Muscle layer of colon (tissue), 2 donors: ENCODE data around the gene COX7A2L.
"Not testable (repeated sequence)": the region's sequence is repeated elsewhere in the genome, so short reads cannot be mapped to it uniquely, and the experiment has no call there.

Experiments used
- H3K27ac ChIP-seq: one replicate; pipeline ENCODE4 v1.7.0; 2013; ENCODE audit warnings: low read depth, mild to moderate bottlenecking, low read length, moderate library complexity
- H3K27me3 ChIP-seq, 2 donors: one replicate each; pipeline ENCODE4 v1.7.0; 2013; ENCODE audit warnings: low read length in 2 of 2, mild to moderate bottlenecking in 2 of 2; ENCODE audit not compliant: insufficient read depth in 2 of 2, control insufficient read depth in 1 of 2
- H3K36me3 ChIP-seq: one replicate; pipeline ENCODE4 v1.7.0; 2013; ENCODE audit warnings: mild to moderate bottlenecking, low read length; ENCODE audit not compliant: insufficient read depth
- H3K4me1 ChIP-seq: one replicate; pipeline ENCODE4 v1.7.0; 2013; ENCODE audit warnings: mild to moderate bottlenecking, low read length; ENCODE audit not compliant: insufficient read depth
- H3K4me3 ChIP-seq, 2 donors: one replicate each; pipeline ENCODE4 v1.7.0; 2013; ENCODE audit warnings: low read length in 2 of 2, low read depth in 1 of 2, mild to moderate bottlenecking in 1 of 2, moderate library complexity in 1 of 2
- H3K9ac ChIP-seq: one replicate; pipeline ENCODE4 v1.7.0; 2013; ENCODE audit warnings: low read length
- H3K9me3 ChIP-seq: one replicate; pipeline ENCODE4 v1.7.0; 2013; ENCODE audit warnings: mild to moderate bottlenecking, low read length
- donor health status: abdominal sarcoma.
- donor health status: Adenocarcinoma of cecum.

The COX7A2L gene

DNA sequence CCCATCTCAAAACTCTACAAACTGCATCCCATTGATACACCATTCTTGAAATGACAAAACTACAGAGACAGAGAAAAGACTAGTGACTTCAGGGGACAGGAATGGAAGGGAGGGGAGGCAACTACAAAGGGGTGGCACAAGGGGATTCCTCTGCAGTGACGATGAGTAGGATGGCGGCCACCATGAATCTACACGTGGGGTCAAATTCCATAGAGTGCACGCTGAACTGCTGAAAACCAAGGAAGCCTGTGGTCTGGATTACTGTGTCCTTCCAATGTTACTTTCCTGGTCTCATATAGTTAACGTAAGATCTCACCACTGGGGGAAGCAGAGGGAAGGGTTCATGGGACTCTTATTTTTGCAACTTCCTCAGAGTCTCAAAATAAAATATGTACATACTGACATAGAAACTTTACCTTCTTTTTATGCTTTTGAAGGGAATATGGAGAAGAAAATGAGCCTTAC, 23.6 kb downstream of the COX7A2L start:
- H3K36me3 ChIP-seq, result peaks cover 17% of the 10 kb centered on the region
- no peak overlapping the region for H3K4me3 ChIP-seq

DNA sequence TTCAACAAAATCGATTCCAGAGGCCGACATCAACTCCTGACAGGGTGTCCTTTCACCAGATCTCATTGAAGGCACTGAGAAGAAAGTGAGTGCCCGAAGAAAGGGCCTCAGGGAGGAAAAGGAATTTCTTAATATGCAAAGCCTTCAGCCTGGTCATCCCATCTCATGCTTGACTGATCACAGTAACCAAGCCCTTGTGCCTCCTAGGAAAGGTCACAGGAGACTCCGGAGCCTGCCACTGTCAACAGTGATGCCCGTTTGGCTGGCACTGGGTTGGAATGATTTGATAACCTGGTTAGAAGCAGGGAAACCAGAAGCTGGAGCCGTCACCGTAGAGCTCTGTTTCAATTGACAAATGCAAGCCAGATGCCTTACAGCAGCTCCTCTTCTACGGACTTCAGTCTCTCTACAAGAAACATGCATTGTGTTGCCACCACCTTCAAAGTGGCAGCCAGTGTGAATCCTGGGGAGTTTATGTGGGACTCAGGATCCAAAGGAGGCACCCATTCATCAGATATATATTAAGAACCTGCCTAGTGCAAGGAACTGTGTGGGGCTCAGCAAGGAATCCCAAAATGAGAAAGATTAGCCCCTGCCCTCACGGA, 24.6 kb downstream of the COX7A2L start:
- H3K27me3 ChIP-seq, result no peaks in the 10 kb centered on the region
- H3K27ac ChIP-seq, result no peak overlapping the region
- no peaks in the 10 kb centered on the region for H3K4me1 ChIP-seq
- no peak overlapping the region for H3K9ac ChIP-seq
- peaks cover 25% of the 10 kb centered on the region for H3K36me3 ChIP-seq
- no peak overlapping the region for H3K4me3 ChIP-seq
- H3K9me3 ChIP-seq, result no peaks in the 10 kb centered on the region

More for the DNA sequence above, 23.6 kb downstream of the COX7A2L start:
- Histone ChIP-seq H3K4me1 (peaks cover 7% of the 10 kb centered on the region), H3K27me3 (no peaks in the 10 kb centered on the region), H3K9me3 (no peaks in the 10 kb centered on the region), H3K27ac (no peak overlapping the region), H3K9ac (no peak overlapping the region)

DNA sequence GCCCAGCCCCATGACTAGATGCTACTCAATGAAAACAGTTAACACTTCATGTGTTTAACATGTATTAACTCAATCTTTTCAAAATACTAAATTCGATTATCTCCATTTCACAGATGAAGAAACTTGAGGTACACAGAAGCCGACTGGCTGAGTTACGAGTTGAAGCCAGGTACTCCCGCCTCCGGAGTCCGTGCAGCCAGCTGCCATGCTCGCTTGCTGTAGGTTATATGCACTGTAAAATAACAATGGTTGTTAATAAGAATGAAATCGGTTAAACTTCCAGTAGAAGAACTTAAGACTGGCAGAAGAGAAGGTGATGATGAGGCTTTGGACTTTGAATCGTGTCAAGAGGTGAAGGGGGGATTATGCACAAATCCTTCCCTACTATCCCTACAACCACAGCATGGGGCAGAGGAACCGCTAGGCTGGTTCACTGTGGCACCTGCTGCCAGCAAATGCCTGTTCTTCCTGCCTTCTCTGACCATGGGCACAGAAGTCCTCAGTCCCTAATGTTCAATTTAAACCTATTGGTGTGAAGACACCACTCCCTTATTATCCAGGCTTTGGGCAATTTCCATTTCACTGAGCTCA, 25.4 kb downstream of the COX7A2L start:
- no peak overlapping the region for H3K9ac ChIP-seq
- no peaks in the 10 kb centered on the region for H3K4me1 ChIP-seq
- no peaks in the 10 kb centered on the region for H3K27me3 ChIP-seq
- peaks cover 28% of the 10 kb centered on the region for H3K36me3 ChIP-seq
- no peaks in the 10 kb centered on the region for H3K9me3 ChIP-seq
- no peak overlapping the region for H3K4me3 ChIP-seq
- H3K27ac ChIP-seq, result no peak overlapping the region

DNA sequence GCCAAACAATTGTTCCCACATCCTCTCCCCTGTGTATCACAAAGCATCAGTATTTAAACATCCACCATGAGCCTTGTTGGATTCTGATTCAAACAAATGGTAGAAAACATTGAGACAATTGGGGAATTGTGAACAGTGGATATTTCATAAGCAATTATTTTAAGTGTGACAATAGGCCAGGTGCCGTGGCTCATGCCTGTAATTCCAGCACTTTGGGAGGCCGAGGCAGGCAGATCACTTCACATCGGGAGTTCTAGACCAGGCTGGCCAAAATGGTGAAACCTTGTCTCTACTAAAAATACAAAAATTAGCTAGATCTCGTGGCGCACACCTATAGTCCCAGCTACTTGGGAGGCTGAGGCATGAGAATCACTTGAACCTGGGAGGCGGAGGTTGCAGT, 26.2 kb downstream of the COX7A2L start:
- not testable (repeated sequence) for H3K9me3 ChIP-seq, H3K27me3 ChIP-seq, H3K4me3 ChIP-seq, H3K27ac ChIP-seq, H3K4me1 ChIP-seq, H3K9ac ChIP-seq
- peaks cover 34% of the 10 kb centered on the region for H3K36me3 ChIP-seq

DNA sequence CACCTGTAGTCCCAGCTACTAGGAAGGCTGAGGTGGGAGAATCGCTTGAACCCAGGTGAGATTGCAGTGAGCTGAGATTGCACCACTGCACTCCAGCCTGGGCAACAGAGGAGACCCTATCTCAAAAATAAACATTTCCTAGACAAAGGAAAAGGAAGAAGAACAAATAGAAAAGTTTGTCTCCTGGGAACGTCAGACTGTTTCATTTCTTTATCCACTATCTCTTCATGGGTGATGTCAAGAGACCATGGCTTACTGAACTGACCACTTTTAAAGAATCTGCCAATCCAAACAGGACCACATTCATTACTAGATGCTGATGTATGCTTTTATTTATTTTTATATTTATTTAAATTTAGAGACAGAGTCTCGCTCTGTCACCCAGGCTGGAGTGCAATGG, 26.8 kb downstream of the COX7A2L start:
- H3K27me3 ChIP-seq, result no peaks in the 10 kb centered on the region
- peaks cover 40% of the 10 kb centered on the region for H3K36me3 ChIP-seq

DNA sequence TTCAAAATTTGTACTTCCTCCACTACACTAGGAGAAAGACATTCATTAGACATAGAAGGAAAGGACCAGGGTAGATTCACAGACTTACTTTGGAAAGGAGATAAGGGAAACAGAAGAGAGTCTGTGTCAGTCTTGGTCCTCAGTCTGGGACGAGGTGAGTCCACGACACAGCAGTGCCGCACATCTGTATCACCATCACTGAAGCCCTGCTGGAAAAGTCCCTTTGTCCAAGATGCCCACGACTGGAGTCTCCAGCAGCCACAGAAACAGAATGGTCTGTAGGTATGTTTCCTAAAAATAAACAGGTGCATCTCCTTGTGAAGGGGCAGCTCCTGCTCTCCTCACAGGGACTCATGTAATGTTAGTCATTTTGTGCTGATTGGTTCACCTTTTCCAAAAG, 27.4 kb downstream of the COX7A2L start:
- H3K36me3 ChIP-seq, result peaks cover 44% of the 10 kb centered on the region

More for the DNA sequence above, 26.8 kb downstream of the COX7A2L start:
- no peaks in the 10 kb centered on the region for H3K9me3 ChIP-seq
- no peak overlapping the region for H3K27ac ChIP-seq
- no peaks in the 10 kb centered on the region for H3K4me1 ChIP-seq
- no peak overlapping the region for H3K9ac ChIP-seq
- H3K4me3 ChIP-seq, result no peak overlapping the region

DNA sequence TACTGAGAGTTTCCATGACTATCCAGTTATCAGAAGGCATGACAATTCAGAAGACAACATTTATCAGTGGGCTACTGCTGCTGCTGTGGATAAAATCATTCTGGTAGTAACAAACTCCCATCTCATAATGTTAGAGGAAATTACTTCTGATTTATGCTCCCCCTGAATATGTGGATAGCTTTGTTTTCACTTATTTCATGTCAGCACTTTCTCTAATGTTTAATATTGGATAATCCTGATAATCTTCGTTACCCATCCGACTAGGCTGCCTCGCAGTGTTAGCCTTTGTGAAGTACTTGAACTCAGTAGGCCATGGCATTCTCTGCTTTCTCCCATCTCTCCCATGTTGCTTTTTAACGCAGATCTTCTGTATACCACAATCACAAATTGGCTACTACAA, 28.4 kb downstream of the COX7A2L start:
- no peak overlapping the region for H3K9ac ChIP-seq
- no peak overlapping the region for H3K4me3 ChIP-seq
- peaks cover 44% of the 10 kb centered on the region for H3K36me3 ChIP-seq
- no peak overlapping the region for H3K27ac ChIP-seq
- H3K4me1 ChIP-seq, result no peaks in the 10 kb centered on the region
- H3K9me3 ChIP-seq, result no peaks in the 10 kb centered on the region
- no peaks in the 10 kb centered on the region for H3K27me3 ChIP-seq

More for the DNA sequence above, 27.4 kb downstream of the COX7A2L start:
- Histone ChIP-seq H3K4me1 (no peaks in the 10 kb centered on the region), H3K9me3 (no peaks in the 10 kb centered on the region), H3K4me3 (no peak overlapping the region), H3K27me3 (no peaks in the 10 kb centered on the region), H3K9ac (no peak overlapping the region), H3K27ac (no peak overlapping the region)

DNA sequence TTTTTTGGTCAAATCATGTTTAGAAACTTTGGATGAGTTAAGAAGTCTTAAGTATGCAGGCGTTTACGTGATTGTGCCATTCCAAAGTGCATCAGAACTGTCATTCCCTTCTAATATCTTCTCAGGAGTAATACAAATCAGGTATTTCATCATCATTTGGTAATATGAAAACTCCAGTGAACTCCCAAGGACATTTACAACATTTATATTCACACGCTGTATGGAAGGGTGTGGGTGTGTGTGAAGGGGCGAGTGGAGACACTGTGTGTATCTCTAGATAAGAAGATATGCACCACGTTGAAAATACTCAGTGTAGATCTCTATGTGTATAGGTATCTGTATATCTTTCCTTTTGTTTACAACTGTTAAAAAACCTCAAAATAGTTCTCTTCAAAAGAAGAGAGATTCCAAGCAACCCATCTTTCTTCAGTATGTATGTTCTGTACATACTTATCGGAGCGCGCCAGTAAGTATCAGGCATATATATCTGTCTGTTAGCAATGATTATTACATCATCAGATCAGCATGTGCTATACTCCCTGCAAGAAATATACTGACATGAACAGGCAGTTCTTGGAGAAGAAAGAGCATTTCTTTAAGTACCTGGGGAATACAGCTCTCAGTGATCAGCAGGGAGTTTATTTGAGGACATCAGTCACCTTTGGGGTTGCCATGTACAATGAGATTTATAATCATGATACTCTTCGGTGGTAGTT, 29.3 kb downstream of the COX7A2L start:
- no peak overlapping the region for H3K27ac ChIP-seq
- H3K4me1 ChIP-seq, result no peaks in the 10 kb centered on the region
- peaks cover 44% of the 10 kb centered on the region for H3K36me3 ChIP-seq

DNA sequence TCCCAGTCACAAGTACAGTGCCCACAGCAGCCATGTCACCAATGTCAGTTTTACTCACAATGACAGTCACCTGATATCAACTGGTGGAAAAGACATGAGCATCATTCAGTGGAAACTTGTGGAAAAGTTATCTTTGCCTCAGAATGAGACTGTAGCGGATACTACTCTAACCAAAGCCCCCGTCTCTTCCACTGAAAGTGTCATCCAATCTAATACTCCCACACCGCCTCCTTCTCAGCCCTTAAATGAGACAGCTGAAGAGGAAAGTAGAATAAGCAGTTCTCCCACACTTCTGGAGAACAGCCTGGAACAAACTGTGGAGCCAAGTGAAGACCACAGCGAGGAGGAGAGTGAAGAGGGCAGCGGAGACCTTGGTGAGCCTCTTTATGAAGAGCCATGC, 31.3 kb downstream of the COX7A2L start:
- H3K4me1 ChIP-seq, result no peaks in the 10 kb centered on the region
- no peaks in the 10 kb centered on the region for H3K27me3 ChIP-seq
- H3K4me3 ChIP-seq, result no peak overlapping the region
- no peaks in the 10 kb centered on the region for H3K9me3 ChIP-seq
- peaks cover 44% of the 10 kb centered on the region for H3K36me3 ChIP-seq
- H3K27ac ChIP-seq, result no peak overlapping the region
- H3K9ac ChIP-seq, result no peak overlapping the region

More for the DNA sequence above, 29.3 kb downstream of the COX7A2L start:
- Histone ChIP-seq H3K4me3 (no peak overlapping the region), H3K27me3 (no peaks in the 10 kb centered on the region), H3K9me3 (no peaks in the 10 kb centered on the region), H3K9ac (no peak overlapping the region)

DNA sequence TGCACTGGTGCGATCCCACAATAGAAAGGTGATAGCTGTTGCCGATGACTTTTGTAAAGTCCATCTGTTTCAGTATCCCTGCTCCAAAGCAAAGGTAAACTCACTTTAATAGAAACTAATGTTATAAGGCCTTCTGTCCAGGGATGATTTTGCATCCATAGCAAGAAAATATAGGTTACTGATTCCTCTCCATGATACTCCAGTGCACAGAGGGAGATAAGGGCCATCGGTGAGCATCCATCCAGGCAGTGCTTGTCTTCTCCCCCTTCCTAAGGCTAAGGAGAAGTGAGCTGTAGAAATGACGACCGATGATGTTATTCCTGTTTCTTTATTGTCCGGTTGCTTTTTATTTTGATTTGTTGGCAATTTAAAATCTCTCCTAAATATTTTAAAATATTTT, 32.1 kb downstream of the COX7A2L start:
- Histone ChIP-seq H3K27me3 (no peaks in the 10 kb centered on the region), H3K9me3 (no peaks in the 10 kb centered on the region), H3K4me1 (no peaks in the 10 kb centered on the region), H3K27ac (no peak overlapping the region), H3K36me3 (peaks cover 42% of the 10 kb centered on the region), H3K9ac (no peak overlapping the region), H3K4me3 (no peak overlapping the region)

DNA sequence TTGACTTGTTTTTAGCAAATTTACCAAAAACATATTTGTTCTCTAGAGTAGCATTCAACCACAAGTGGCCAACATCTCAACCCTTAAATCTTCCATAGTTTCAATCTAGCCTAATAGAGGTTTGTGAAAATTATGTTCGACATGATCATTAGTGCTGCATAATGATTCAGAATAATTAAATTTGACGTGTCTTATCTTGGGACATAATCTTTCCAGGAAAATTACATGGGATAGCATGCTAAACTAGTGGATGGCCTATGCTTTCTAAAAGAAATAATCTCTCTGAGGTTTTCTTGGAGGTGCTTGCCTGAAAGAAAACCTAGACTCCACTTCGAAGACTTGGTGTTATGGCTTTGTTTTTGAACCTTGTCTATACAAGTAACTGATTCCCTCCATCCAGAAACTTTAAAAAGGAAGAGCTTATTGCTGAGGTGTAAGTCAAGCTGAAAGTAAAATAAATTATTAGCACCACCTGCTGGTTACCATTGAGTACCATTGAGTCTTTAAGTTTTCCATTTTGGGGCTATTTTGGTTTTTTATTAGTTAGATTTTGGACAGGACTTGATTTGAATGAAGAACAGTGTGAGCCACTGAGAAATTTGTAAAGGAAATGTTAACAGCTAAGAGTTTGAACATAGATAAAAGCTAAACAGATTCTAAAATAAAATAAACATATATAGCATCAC, 32.7 kb downstream of the COX7A2L start:
- H3K27ac ChIP-seq, result no peak overlapping the region
- no peaks in the 10 kb centered on the region for H3K9me3 ChIP-seq
- H3K4me1 ChIP-seq, result no peaks in the 10 kb centered on the region
- no peaks in the 10 kb centered on the region for H3K27me3 ChIP-seq
- H3K9ac ChIP-seq, result no peak overlapping the region
- H3K4me3 ChIP-seq, result no peak overlapping the region
- peaks cover 36% of the 10 kb centered on the region for H3K36me3 ChIP-seq
